Measurements from ENCODE around the gene DLX4. TPM values are rescaled to one million over a fixed set of nuclear protein-coding genes. Genes with fewer than 3 reads are reported as not detected.

DLX4 gene
- total RNA-seq, 1 donor from 2014 or later, result 1.2 TPM

GRCh38 chr17:49987290-49987585 is 18.2 kb downstream of the DLX4 start:
- DNase-seq, result no peak

- peak; percentile 80 for DNase-seq
Observed at GRCh38 chr17:49987681-49988441, 18.9 kb downstream of the DLX4 start.

GRCh38 chr17:49989518-49989880 is 20.5 kb downstream of the DLX4 start:
- no peak for DNase-seq

GRCh38 chr17:49990331-49990730 is 21.3 kb downstream of the DLX4 start:
- no peak for DNase-seq

- DNase-seq, result no peak
Observed at GRCh38 chr17:49990921-49991320, 21.9 kb downstream of the DLX4 start.

GRCh38 chr17:49991409-49991808 is 22.4 kb downstream of the DLX4 start:
- no peak for DNase-seq

GRCh38 chr17:49992191-49992932 is 23.4 kb downstream of the DLX4 start:
- no peak for DNase-seq

- DNase-seq, result no peak
Observed at GRCh38 chr17:49992933-49993422, 24.0 kb downstream of the DLX4 start.

GRCh38 chr17:49993423-49994060 is 24.6 kb downstream of the DLX4 start:
- DNase-seq, result peak; percentile 37

- DNase-seq, result no peak
Observed at GRCh38 chr17:49994085-49995054, 25.4 kb downstream of the DLX4 start.

GRCh38 chr17:49995055-49995738 is 26.2 kb downstream of the DLX4 start, which contains the start of gene DLX3:
Gene DLX3 (minus strand): TSS chr17:49995224. CDS start chr17:49994998, 226 bp downstream.
- peak; percentile 86 for DNase-seq

- no peak for DNase-seq
Observed at GRCh38 chr17:49996121-49996494, 27.1 kb downstream of the DLX4 start.

- peak; percentile 69 for DNase-seq
Observed at GRCh38 chr17:49996495-49997300, 27.7 kb downstream of the DLX4 start.

- no peak for DNase-seq
Observed at GRCh38 chr17:49997301-49997650, 28.3 kb downstream of the DLX4 start.

- peak; percentile 96 for DNase-seq
Observed at GRCh38 chr17:49997773-49998703, 29.0 kb downstream of the DLX4 start.

- DNase-seq, result no peak
Observed at GRCh38 chr17:49998836-49999511, 30.0 kb downstream of the DLX4 start.

GRCh38 chr17:50003911-50004310 is 34.9 kb downstream of the DLX4 start:
- no peak for DNase-seq

GRCh38 chr17:50009282-50009681 is 40.3 kb downstream of the DLX4 start:
- DNase-seq, result no peak

- DNase-seq, result no peak
Observed at GRCh38 chr17:50013079-50013478, 44.1 kb downstream of the DLX4 start.
